ENCODE data around the gene KLF17.

KLF17 gene

DNA sequence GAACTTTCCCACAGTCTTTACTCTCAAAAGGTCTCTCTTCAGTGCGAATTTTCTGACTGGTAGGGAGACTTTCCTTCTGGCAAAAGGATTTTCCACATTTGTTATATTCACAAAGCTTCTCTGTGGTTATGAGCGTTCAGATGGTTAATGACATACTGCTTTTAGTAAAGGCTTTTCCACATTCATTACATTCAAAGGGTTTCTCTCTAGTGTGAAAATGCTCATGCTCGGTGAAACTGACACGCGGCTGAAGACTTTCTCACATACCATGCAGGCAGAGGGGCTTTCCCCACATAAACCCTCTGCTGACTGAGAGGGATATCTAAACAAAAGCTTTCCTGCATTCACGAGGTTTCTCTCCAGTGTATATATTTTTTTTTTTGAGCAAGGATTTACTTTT lies 32.7 kb downstream of the KLF17 start:
- no peak for DNase-seq (ENCODE audit: low read depth in 1 of 2, low spot score in 1 of 2)

DNA sequence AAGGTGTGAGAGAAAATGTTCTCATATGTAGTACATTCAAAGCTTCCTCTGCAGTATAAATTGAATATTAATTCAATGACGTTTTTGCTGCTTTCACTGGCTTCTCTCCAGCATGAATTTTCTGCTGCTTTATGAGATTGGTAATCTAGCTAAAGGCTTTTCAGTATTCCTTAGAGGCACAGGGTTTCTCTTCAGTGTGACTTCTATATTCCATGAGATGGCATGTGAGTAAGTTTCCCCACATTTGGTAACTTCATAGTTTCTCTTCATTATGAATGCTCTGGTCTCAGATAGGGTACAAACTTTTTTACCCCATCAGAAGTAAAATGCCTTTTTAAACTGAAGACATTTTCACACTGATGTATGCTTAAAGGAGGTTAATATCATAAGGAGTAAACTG lies 33.2 kb downstream of the KLF17 start:
- no peak for DNase-seq (ENCODE audit: low read depth in 1 of 2, low spot score in 1 of 2)

DNA sequence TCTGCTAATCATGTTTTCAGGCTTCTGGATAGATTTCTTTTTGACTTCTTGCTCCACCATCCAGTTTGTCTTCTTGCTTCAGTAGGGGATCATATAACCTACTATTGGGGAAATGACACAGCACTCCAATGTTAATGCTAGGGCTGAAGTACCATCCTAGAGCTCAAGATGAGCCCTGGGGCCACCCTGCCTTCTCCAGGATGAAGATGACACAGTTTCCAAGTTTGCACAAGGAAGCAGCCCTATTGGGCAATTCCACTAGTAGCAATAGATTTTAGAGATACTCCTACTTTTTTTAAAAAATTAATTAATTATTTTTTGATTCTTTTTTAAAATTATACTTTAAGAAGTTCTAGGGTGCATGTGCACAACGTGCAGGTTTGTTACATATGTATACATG lies 34.1 kb downstream of the KLF17 start:
- DNase-seq (ENCODE audit: low read depth in 1 of 2, low spot score in 1 of 2), result no peak

DNA sequence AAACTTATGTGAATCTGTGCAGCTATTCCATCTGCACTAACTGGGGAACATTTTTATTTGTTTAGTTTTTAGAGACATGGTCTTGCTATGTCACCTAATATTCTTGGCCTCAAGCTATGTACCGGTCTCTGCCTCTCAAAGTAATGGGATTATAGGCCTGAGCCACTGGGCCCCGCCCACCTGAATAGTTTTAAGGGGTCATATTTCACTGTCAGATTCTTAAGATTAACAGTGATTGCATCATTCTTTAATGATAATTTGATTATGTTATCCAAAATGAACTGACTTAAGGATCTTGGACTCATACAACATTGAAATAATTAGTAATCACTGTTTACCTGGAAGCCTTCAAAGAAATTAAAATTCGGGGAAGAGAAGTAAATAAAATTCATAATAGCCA lies 35.4 kb downstream of the KLF17 start:
- DNase-seq (ENCODE audit: low read depth in 1 of 2, low spot score in 1 of 2), result no peak

DNA sequence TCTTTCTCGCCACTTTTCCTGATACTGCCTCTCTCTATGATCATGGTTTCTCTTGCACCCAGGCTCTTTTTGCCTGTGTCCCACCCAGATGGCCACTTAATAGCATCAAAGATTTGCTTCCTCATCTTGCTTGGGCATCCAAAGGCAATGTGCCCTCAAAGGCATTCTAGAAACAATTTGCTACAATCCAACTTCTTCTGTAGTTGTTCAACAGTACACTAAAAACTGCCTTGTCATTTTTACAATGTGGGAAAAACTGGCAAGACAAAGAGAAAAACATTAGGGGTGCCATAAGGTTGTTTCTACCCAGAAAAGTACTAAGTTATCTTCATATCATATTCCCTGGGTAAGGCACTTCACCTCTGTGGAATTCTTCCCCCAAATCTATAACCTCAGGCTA lies 39.3 kb downstream of the KLF17 start:
- no peak for DNase-seq (ENCODE audit: low read depth in 1 of 2, low spot score in 1 of 2)

DNA sequence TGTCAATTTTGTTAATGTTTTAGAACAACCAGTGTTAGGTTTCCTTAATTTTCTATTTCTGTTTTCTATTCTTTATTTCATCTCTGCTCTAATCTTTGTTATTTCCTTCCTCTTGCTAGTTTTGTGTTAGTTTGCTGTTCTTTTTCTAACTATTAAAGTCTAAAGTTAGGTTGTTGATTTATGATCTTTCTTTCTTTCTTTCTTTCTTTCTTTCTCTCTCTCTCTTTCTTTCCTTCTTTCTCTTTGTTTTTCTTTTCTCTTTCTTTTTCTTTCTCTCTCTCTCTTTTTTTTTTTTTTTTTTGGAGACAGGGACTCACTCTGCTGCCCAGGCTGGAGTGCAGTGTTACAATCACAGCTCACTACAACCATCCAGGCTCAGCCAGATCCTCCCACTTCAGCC lies 40.2 kb downstream of the KLF17 start:
- DNase-seq (ENCODE audit: low read depth in 1 of 2, low spot score in 1 of 2), result no peak

DNA sequence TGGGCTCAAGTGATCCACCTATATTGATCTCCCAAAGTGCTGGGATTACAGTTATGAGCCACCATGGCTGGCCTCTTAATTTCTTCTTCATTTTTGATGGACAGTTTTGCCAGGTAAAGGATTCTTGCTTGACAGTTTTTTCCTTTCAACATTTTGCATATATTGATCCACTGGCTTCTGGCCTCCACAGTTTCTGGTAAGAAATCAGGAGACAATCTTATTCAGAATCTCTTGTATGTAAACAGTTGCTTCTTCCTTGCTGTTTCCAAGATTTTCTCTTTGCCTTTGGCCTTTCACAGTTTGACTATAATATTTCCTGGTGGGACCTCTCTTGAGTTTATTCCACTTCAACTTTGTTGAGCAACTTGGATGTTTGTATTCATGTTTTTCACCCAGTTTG lies 42.9 kb downstream of the KLF17 start:
- no peak for DNase-seq (ENCODE audit: low read depth in 1 of 2, low spot score in 1 of 2)

DNA sequence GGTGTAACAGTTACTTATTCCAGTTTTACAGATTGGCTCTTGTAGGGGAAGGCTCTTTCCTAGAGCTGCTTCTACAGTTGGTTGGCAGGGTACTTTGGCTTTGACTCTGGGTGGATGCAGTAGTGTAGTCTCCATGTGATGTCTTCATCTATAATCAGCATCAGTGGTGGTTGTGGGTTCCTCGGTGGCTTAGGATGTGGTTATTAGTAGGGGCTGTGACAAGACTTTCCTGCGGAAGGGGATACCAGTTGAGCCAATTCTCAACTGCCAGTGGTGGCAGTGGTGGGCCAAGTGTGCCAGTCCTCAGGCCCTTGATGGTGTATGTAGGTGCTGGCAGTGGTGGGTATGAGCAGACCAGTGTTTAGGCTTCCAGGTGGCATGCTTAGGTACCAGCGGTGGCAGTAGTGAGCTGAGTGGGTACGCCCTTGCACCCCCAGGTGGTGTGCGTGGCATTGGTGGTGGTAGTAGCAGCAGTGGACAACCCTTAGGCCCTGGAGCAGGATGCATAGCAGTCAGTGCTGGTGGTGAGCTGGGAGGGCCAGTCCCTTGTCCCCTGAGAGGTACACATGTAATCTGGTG lies 50.0 kb downstream of the KLF17 start:
- no peak for DNase-seq (ENCODE audit: low read depth in 1 of 2, low spot score in 1 of 2)

DNA sequence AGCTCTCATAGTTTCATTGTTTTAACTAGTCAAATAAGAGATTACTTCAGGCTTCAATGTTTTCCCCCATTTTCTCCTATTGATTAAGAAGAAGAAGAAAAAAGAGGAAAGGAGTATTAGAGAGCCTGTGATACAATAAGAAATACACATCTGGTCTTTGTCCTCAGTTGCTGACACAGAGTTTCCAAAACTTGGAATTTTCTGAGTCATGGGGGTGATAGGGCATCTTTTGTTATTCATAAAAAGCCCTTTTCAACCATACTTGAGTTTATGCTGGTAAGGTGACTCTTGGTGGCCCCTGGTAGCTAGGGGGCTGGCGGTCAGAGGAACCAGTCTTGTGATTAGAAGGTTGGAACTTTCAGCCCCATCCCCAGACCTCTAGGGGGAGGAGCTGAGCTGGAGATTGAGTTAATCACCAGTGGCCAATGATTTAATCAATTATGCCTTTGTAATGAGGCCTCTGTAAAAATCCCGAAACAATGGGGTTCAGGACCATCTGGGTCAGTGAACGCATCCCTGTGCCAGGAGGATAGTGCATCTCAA lies 51.7 kb downstream of the KLF17 start:
- DNase-seq (ENCODE audit: low read depth in 1 of 2, low spot score in 1 of 2), result no peak

DNA sequence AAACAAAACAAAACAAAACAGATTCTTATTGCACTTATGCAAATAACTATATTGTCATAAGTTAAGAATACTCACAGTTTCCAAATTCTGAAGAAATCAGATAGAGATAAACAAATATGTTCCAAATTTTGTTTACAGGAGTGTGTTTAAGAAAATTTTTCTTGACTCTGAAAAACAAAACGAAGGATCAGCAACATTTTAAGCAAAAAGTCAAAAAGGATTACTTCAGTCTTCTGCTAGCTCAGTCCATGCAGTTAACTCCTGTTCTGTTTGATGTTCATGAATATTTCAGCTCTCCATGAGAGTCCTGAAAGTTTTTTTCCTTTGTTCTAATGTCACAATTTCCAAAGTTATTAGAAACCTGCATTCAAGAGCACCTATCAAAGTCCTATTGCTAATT lies 56.0 kb downstream of the KLF17 start:
- no peak for DNase-seq (ENCODE audit: low read depth in 1 of 2, low spot score in 1 of 2)
